GM21526 (cell line): ENCODE measurements around the gene TLE1.

Experiments used
- ATAC-seq: cut with Tn5 transposase; IDR thresholded peaks from one replicate; pipeline ENCODE4 v1.9.1; 2021; ENCODE audit warnings: moderate library complexity; ENCODE audit not compliant: unreplicated experiment, low FRiP score

The TLE1 gene

GRCh38 chr9:81687521-81688261 is 1.7 kb downstream of the TLE1 start:
- no peak for ATAC-seq

GRCh38 chr9:81686614-81687520 is 2.5 kb downstream of the TLE1 start:
- peak; percentile 26 for ATAC-seq

GRCh38 chr9:81685763-81686613 is 3.4 kb downstream of the TLE1 start:
- ATAC-seq, result no peak

GRCh38 chr9:81684635-81685034 is 4.7 kb downstream of the TLE1 start:
- no peak for ATAC-seq

GRCh38 chr9:81683704-81684103 is 5.6 kb downstream of the TLE1 start:
- ATAC-seq, result no peak

GRCh38 chr9:81683238-81683637 is 6.1 kb downstream of the TLE1 start:
- no peak for ATAC-seq

- ATAC-seq, result no peak
Measured at GRCh38 chr9:81682797-81683196, 6.5 kb downstream of the TLE1 start.

- ATAC-seq, result no peak
Measured at GRCh38 chr9:81682177-81682576, 7.2 kb downstream of the TLE1 start.

GRCh38 chr9:81680506-81680905 is 8.8 kb downstream of the TLE1 start:
- no peak for ATAC-seq

- ATAC-seq, result no peak
Measured at GRCh38 chr9:81680006-81680405, 9.3 kb downstream of the TLE1 start.

- ATAC-seq, result no peak
Measured at GRCh38 chr9:81678088-81678487, 11.3 kb downstream of the TLE1 start.

- ATAC-seq, result no peak
Measured at GRCh38 chr9:81676395-81676794, 13.0 kb downstream of the TLE1 start.

- no peak for ATAC-seq
Measured at GRCh38 chr9:81673310-81673709, 16.0 kb downstream of the TLE1 start.

GRCh38 chr9:81671880-81672280 is 17.5 kb downstream of the TLE1 start:
- ATAC-seq, result no peak

- ATAC-seq, result no peak
Measured at GRCh38 chr9:81669866-81670265, 19.5 kb downstream of the TLE1 start.

- no peak for ATAC-seq
Measured at GRCh38 chr9:81669041-81669651, 20.2 kb downstream of the TLE1 start.

GRCh38 chr9:81666123-81666522 is 23.2 kb downstream of the TLE1 start:
- ATAC-seq, result no peak

GRCh38 chr9:81665322-81665871 is 23.9 kb downstream of the TLE1 start:
- no peak for ATAC-seq

GRCh38 chr9:81664638-81665222 is 24.6 kb downstream of the TLE1 start:
- ATAC-seq, result no peak

GRCh38 chr9:81661339-81661738 is 28.0 kb downstream of the TLE1 start:
- ATAC-seq, result no peak
